ENCODE results near the gene SMIM38. TPM values are rescaled to one million over a fixed set of nuclear protein-coding genes. Genes with fewer than 3 reads are reported as not detected.

The SMIM38 gene
- total and polyA plus RNA-seq, 2 donors (not counting 1 experiment from before 2014, with no cell fraction given) = 1.2 to 1.6 TPM

DNA sequence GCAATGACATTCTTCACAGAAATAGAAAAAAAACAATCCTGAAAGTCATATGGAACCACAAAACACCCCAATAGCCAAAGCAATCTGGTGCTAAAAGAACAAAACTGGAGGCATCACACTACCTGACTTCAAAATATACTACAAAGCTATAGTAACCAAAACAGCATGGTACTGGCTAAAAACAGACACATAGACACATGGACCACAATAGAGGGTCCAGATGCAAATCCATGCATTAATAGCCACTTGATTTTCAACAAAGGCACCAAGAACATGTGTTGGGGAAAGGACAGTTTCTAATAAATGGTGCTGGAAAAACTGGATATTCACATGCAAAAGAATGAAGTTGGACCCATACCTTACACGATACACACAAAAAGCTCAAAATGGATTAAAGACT lies 27.9 kb upstream of the SMIM38 start:
- no peaks in the 10 kb centered on the region for H3K36me3 ChIP-seq (replicated peaks in 1 of 2; ENCODE audit: control extremely low read depth in 1 of 2, control insufficient read depth in 1 of 2, extremely low read depth in 1 of 2, insufficient read depth in 2 of 2, low read length in 1 of 2)
- ChIA-PET CTCF (no interaction called here), POLR2A (no interaction called here)
- no peaks in the 10 kb centered on the region for H4K20me1 ChIP-seq (ENCODE audit: control insufficient read depth, insufficient read depth, low read length, poor library complexity, severe bottlenecking)
- no peak overlapping the region for H2AFZ ChIP-seq (ENCODE audit: insufficient read depth, low read depth, low read length, poor library complexity, severe bottlenecking)
- no peak overlapping the region for H3K4me3 ChIP-seq (ENCODE audit: control extremely low read depth in 1 of 5, extremely low read depth in 1 of 5, insufficient read depth in 1 of 5, low read depth in 2 of 5, low read length in 4 of 5)
- H3K27me3 ChIP-seq (replicated peaks in 1 of 4; ENCODE audit: control extremely low read depth in 1 of 4, control insufficient read depth in 3 of 4, insufficient read depth in 4 of 4, low read length in 3 of 4) = peaks cover 0 to 2% (median 0%) of the 10 kb centered on the region in 4 experiments
- no peak overlapping the region for H3K9ac ChIP-seq (ENCODE audit: low read length)
- H3K27ac ChIP-seq (ENCODE audit: low read length in 2 of 2) = no peak overlapping the region
- WGBS (ENCODE audit: insufficient coverage) = no CpG with 5 or more reads among the region's 1 CpG
- intact Hi-C loops (cut with micrococcal nuclease) = no loop called here
- Mint-ChIP-seq H3K9me3 (ENCODE audit: insufficient read depth) (peaks cover 7% of the 10 kb centered on the region), H3K4me3 (no peak overlapping the region), H3K27me3 (no peaks in the 10 kb centered on the region), H3K4me1 (peaks cover 10% of the 10 kb centered on the region), H3K27ac (no peak overlapping the region)
- H3K9me3 ChIP-seq (ENCODE audit: control extremely low read depth in 1 of 3, control insufficient read depth in 2 of 3, insufficient read depth in 1 of 3, low read length in 2 of 3) = peaks cover 0 to 21% (median 4%) of the 10 kb centered on the region in 3 donors
- TF ChIP-seq, protein P1, sequence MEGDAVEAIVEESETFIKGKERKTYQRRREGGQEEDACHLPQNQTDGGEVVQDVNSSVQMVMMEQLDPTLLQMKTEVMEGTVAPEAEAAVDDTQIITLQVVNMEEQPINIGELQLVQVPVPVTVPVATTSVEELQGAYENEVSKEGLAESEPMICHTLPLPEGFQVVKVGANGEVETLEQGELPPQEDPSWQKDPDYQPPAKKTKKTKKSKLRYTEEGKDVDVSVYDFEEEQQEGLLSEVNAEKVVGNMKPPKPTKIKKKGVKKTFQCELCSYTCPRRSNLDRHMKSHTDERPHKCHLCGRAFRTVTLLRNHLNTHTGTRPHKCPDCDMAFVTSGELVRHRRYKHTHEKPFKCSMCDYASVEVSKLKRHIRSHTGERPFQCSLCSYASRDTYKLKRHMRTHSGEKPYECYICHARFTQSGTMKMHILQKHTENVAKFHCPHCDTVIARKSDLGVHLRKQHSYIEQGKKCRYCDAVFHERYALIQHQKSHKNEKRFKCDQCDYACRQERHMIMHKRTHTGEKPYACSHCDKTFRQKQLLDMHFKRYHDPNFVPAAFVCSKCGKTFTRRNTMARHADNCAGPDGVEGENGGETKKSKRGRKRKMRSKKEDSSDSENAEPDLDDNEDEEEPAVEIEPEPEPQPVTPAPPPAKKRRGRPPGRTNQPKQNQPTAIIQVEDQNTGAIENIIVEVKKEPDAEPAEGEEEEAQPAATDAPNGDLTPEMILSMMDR (IDR thresholded peaks at IDR 0.05) = no peak
- no peak for TF ChIP-seq EZH2 (IDR thresholded peaks at IDR 0.05; ENCODE audit: borderline replicate concordance, insufficient read depth, low read depth, low read length, poor library complexity, severe bottlenecking)
- peaks cover 10 to 14% of the 10 kb centered on the region in 2 donors for H3K4me1 ChIP-seq (ENCODE audit: control insufficient read depth in 2 of 2, insufficient read depth in 2 of 2, low read length in 2 of 2)
- no peak overlapping the region for H3K4me2 ChIP-seq (replicated peaks; ENCODE audit: low read depth, low read length, poor library complexity, severe bottlenecking)
- ATAC-seq (ENCODE audit: low read depth) (no peak), DNase-seq (no peak)
- H3K79me2 ChIP-seq (ENCODE audit: control insufficient read depth, insufficient read depth, low read length) = no peaks in the 10 kb centered on the region

DNA sequence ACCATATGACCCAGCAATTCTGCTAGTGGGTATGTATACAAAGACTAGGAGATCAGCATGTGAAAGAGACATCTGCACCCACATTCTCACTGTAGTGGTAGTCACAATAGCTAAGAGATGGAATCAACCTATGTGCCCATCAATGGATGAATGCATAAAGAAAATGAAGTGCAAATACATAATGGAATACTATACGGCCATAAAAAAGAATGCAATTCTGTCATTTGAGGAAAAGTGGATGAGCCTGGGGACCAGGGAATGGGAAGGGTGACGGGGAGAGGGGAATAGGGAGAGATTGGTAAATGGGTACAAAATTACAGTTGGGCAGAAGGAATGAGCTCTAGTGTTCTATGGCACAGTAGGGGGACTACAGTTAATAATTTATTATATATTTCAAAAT lies 26.7 kb upstream of the SMIM38 start:
- ATAC-seq (ENCODE audit: low read depth) (no peak), DNase-seq (no peak)
- Histone ChIP-seq H3K27ac (ENCODE audit: low read length in 2 of 2) (no peak overlapping the region), H3K4me3 (ENCODE audit: control extremely low read depth in 1 of 5, extremely low read depth in 1 of 5, insufficient read depth in 1 of 5, low read depth in 2 of 5, low read length in 4 of 5) (no peak overlapping the region), H3K9me3 (ENCODE audit: control extremely low read depth in 1 of 3, control insufficient read depth in 2 of 3, insufficient read depth in 1 of 3, low read length in 2 of 3) (peaks cover 0 to 25% (median 10%) of the 10 kb centered on the region in 3 donors), H3K4me1 (ENCODE audit: control insufficient read depth in 2 of 2, insufficient read depth in 2 of 2, low read length in 2 of 2) (peaks cover under 1 to 2% of the 10 kb centered on the region in 2 donors), H3K79me2 (ENCODE audit: control insufficient read depth, insufficient read depth, low read length) (no peaks in the 10 kb centered on the region), H4K20me1 (ENCODE audit: control insufficient read depth, insufficient read depth, low read length, poor library complexity, severe bottlenecking) (no peaks in the 10 kb centered on the region), H3K27me3 (replicated peaks in 1 of 4; ENCODE audit: control extremely low read depth in 1 of 4, control insufficient read depth in 3 of 4, insufficient read depth in 4 of 4, low read length in 3 of 4) (peaks cover 0 to 2% (median 0%) of the 10 kb centered on the region in 4 experiments), H3K36me3 (replicated peaks in 1 of 2; ENCODE audit: control extremely low read depth in 1 of 2, control insufficient read depth in 1 of 2, extremely low read depth in 1 of 2, insufficient read depth in 2 of 2, low read length in 1 of 2) (no peaks in the 10 kb centered on the region), H3K9ac (ENCODE audit: low read length) (no peak overlapping the region), H3K4me2 (replicated peaks; ENCODE audit: low read depth, low read length, poor library complexity, severe bottlenecking) (no peak overlapping the region), H2AFZ (ENCODE audit: insufficient read depth, low read depth, low read length, poor library complexity, severe bottlenecking) (no peak overlapping the region)
- Mint-ChIP-seq H3K4me3 (no peak overlapping the region), H3K27ac (no peak overlapping the region), H3K9me3 (ENCODE audit: insufficient read depth) (peaks cover 11% of the 10 kb centered on the region), H3K27me3 (no peaks in the 10 kb centered on the region), H3K4me1 (peaks cover 1% of the 10 kb centered on the region)
- ChIA-PET POLR2A (no interaction called here), CTCF (no interaction called here)
- TF ChIP-seq, protein P1 (IDR thresholded peaks at IDR 0.05) = no peak
- no peak for TF ChIP-seq EZH2 (IDR thresholded peaks at IDR 0.05; ENCODE audit: borderline replicate concordance, insufficient read depth, low read depth, low read length, poor library complexity, severe bottlenecking)
- 92% methylated on average over 2 of the region's 2 CpGs for WGBS (ENCODE audit: insufficient coverage)
- intact Hi-C loops (cut with micrococcal nuclease) = no loop called here

Data from B cell (primary cell).